HG03095 (cell line): ENCODE data around the gene BMF.
"Not testable (repeated sequence)": the region's sequence is repeated elsewhere in the genome, so short reads cannot be mapped to it uniquely, and the experiment has no call there.

Experiments used
- ATAC-seq: cut with Tn5 transposase; IDR thresholded peaks from one replicate; pipeline ENCODE4 v1.9.1; 2021; ENCODE audit warnings: moderate library complexity; ENCODE audit not compliant: unreplicated experiment

The BMF gene

GRCh38 chr15:40128766-40129660, 20.3 kb upstream of the BMF start:
- ATAC-seq, result no peak

GRCh38 chr15:40125950-40126349, 17.3 kb upstream of the BMF start:
- ATAC-seq, result no peak

DNA sequence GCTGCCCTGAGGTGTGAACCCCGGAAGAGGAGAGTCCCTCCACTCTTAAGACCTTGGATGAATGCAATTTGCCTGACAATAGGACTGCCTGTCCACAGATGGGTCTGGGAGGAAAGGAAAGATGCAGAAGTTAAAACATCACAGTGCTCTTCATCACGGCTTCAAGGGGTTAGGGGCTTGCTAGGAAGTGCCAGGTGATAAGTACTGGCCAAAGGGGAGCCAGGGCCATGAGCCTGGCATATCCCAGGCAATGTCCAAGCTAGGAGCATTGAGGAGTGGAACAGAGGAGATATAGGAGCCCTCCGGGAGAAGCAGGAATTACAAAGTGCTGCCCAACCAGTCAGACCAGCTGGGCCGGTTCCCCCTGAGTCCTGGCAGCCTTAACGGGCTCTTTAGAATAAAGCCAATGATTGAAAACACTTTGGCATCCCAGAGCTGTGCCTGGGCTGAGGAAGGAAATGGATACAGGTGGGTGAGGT, 16.2 kb upstream of the BMF start:
- ATAC-seq, result not testable (repeated sequence)

DNA sequence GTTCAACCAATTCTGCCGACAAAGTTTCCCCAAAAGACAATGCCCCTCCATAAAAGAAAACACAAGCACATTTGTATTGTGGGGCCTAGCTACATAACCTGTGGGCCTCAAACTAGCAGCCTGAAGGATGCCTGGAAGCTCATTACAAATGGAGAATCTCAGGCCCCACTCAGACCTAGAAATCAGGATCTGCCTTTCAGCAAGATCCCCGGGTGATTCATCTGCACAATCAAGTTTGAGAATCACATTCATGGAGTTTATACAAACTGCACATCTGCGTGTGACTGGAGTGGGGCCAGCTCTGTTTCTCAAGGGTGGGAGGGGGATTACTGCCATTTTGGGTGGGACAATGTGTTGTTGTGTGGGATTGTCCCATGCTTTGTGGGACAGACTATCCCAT, 15.7 kb upstream of the BMF start:
- not testable (repeated sequence) for ATAC-seq

- ATAC-seq, result not testable (repeated sequence)
Observed at GRCh38 chr15:40123863-40124262, 15.2 kb upstream of the BMF start.

- ATAC-seq, result not testable (repeated sequence)
Observed at GRCh38 chr15:40122989-40123388, 14.3 kb upstream of the BMF start.

- ATAC-seq, result no peak
Observed at GRCh38 chr15:40121911-40122638, 13.4 kb upstream of the BMF start.

DNA sequence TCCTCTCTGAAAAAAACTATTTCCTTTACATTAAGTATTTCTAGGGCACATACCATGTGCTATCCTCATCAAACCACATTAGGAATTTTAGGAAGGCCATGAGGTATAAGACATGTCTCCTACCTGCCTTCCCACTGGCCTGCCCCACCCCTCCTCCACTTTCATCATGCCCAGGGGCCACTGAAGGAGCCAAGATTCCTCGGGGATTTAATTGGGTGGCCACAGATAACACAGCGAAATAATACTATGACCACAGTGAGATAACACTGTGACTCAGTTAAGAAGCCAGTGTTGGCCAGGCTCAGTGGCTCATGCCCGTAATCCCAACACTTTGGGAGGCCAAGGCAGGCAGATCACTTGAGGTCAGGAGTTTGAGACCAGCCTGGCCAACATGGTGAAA, 9.8 kb upstream of the BMF start:
- ATAC-seq, result no peak

- ATAC-seq, result peak; percentile 94
Observed at GRCh38 chr15:40115670-40116093, 7.0 kb upstream of the BMF start.

- ATAC-seq, result not testable (repeated sequence)
Observed at GRCh38 chr15:40115106-40115505, 6.4 kb upstream of the BMF start.

DNA sequence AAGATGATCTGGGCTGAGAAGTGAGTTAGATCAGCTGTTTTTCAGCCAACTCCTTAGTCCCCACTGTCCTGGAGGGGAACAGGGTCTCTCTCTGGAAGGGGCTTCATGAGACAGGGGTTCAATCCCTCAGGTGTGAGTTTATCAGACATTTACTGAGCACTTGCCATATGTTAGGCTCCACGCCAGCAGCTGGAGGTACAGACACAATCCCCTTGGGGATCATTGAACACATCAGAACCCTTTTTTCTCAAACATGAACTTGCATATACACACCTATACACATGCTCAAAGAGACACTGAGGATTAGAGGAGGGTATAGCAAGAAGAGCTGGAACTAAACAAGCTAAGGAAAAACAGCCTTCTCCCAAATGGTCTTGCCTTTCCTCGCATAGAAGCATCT, 5.5 kb upstream of the BMF start:
- no peak for ATAC-seq

- no peak for ATAC-seq
Observed at GRCh38 chr15:40112789-40113188, 4.1 kb upstream of the BMF start.

DNA sequence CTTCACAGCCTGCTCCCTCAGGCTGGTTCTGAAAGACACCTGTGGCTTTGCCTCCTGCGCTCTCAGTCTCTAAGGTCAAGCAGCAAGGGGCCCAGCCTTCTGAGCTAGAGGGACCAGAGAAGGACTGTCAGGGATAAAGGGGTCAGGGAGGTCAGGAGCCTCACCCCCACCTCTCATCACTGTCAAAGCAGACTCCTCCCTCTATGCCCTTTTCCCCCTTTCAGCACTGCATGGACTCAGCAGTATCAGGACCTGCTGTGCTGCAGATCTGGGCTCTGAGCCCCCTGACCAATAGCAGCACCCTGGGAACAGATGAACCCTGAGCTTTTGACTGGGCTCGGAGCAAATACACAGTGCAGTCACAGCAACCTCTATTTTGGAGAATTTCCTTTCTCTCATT, 3.2 kb upstream of the BMF start:
- no peak for ATAC-seq

DNA sequence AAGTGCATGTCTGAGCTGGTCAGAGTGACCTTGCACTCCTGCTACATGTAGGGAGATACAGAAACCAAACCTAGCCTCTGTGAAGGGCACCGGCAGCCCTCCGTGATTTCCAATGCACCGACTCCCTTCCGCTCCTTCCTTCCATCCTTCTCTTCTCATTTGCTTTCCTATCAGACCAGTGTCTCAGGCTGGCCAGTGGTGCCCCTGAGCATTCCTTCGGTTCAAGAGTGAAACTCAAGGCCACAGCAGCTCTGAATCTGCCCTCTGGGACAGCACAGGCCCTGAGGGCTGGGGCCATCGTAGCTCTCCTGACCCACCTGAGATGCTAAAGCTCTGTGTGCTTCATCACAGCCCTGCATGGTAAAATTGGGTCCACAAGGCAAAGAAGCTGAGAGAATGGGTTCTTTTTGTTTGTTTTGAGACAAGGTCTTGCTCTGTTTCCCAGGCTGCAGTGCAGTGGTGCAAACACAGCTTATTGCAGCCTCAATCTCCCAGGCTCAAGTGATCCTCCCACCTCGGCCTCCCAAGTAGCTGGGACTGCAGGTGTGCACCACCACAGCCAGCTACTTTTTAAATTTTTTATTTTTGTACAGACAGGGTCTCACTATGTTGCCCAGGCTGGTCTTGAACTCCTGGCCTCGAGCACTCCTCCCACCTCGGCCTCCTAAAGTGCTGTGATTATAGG, 2.3 kb upstream of the BMF start:
- ATAC-seq, result no peak

- no peak for ATAC-seq
Observed at GRCh38 chr15:40108061-40108854, 421 bp downstream of the BMF start.

DNA sequence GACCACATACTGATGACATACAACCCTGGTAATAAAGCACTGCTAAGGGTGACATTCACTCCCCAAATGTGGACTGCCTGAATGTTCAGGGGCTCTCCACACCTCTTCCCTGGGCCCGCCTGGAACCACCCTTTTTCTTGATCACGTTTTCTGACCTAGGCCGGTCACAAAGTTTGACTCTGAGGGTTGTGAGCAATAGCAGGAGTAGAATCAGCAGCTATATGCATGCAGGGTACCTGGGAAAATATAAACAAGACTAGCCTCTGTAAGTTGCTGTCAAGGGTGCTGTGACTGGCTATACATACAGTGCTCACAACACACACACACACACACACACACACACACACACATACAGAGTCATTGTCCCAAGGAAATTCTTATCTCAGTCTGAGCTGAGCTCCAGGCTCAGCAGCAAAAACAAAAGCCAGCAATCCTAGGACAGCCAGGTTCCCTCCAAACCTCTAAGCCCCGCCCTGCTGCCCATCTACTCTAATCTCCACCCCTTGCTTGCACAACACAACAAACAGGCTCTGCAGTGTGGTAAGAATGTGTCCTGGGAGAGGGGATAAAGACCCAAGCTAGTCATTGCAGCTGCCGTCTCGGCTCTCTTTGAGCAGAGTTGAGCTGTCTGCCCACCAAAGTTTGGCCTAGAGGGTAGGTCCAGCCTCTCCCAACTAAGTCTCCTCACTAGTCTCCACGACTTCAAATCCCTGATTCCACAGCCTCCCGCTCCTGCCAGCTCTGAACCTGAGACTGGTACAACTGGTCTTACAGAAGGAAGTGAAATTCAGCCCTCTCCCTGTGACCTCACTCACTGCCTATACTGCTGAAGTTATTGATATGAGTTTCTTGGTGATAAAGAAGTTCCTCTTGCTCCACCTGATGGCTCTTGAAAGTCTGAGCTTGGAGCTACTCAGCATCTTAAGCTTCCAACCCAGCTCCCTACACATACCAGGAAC, 2.2 kb downstream of the BMF start:
- peak; percentile 31 for ATAC-seq

DNA sequence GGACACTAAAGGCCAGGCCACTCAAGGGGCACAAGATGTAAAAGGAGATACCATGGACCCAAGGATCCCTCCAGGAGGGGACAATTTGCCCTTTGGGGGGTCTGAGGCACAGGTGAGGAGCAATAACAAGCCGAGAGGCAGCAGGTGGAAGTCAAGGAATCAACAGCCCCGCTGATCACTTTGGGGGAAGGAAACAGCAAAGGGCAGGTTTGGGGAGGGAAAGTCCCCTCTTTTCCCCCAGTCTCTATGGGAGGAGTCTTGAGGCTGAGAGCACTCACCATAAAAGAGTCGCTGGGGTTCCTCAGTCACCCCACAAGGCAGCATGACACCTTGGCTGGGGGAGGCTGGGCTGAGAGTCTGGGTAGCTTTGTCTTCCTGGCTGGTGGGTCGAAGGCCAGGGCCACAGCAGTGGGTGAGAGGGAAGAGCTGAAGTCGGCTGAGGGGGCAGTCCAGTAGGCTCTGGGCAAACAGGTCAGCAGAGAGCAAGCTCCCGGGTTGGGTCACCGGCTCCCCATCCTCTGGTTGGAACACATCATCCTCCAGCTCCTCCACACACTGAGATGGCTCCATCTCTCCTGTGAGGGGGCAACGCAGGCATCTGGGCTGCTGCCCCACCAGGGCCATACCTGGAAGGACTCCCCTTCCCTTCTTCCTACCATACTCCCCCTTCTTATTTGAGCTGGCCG, 3.0 kb downstream of the BMF start:
- no peak for ATAC-seq

- ATAC-seq, result no peak
Observed at GRCh38 chr15:40104865-40105516, 3.7 kb downstream of the BMF start.
